Measurements from ENCODE around the gene VPS39.

- TF ChIP-seq CTCF (conservative IDR thresholded peaks at IDR 0.05; ENCODE audit: low read depth, low read length) (no peak), EZH2 (IDR thresholded peaks at IDR 0.05; ENCODE audit: borderline replicate concordance, low read depth, low read length, poor library complexity, severe bottlenecking) (no peak)
These were observed 23.8 kb downstream of the VPS39 start for GRCh38 chr15:42184296-42184695.
